ENCODE data around the gene LOXL4. TPM values are rescaled to one million over a fixed set of nuclear protein-coding genes. Genes with fewer than 3 reads are reported as not detected.

The LOXL4 gene
- total RNA-seq, 1 donor from 2014 or later: not detected

GRCh38 chr10:98303569-98303968 is 35.6 kb upstream of the LOXL4 start:
- no peak overlapping the region for H3K27ac Mint-ChIP-seq
- no peak overlapping the region for H3K4me3 Mint-ChIP-seq
- no peaks in the 10 kb centered on the region for H3K9me3 Mint-ChIP-seq
- H3K27me3 Mint-ChIP-seq (ENCODE audit: insufficient read depth): peaks cover 5% of the 10 kb centered on the region
- intact Hi-C loops (cut with micrococcal nuclease): no loop called here
- no peaks in the 10 kb centered on the region for H3K36me3 Mint-ChIP-seq (ENCODE audit: low read depth)
- no peak for DNase-seq (ENCODE audit: low spot score)
- H3K4me1 Mint-ChIP-seq (ENCODE audit: low read depth): no peaks in the 10 kb centered on the region

- no peaks in the 10 kb centered on the region for H3K4me1 Mint-ChIP-seq (ENCODE audit: low read depth)
- H3K27ac Mint-ChIP-seq: no peak overlapping the region
- DNase-seq (ENCODE audit: low spot score): no peak
- H3K27me3 Mint-ChIP-seq (ENCODE audit: insufficient read depth): peaks cover 3% of the 10 kb centered on the region
- H3K4me3 Mint-ChIP-seq: no peak overlapping the region
- intact Hi-C loops (cut with micrococcal nuclease): no loop called here
- no peaks in the 10 kb centered on the region for H3K36me3 Mint-ChIP-seq (ENCODE audit: low read depth)
- H3K9me3 Mint-ChIP-seq: no peaks in the 10 kb centered on the region
Measured at GRCh38 chr10:98302741-98303365, 34.9 kb upstream of the LOXL4 start.

GRCh38 chr10:98301664-98302319 is 33.8 kb upstream of the LOXL4 start:
- DNase-seq (ENCODE audit: low spot score): no peak
- Mint-ChIP-seq H3K4me1 (ENCODE audit: low read depth) (no peaks in the 10 kb centered on the region), H3K9me3 (no peaks in the 10 kb centered on the region), H3K36me3 (ENCODE audit: low read depth) (no peaks in the 10 kb centered on the region), H3K4me3 (no peak overlapping the region), H3K27me3 (ENCODE audit: insufficient read depth) (peaks cover 3% of the 10 kb centered on the region), H3K27ac (no peak overlapping the region)
- intact Hi-C loops (cut with micrococcal nuclease): no loop called here

- Mint-ChIP-seq H3K27ac (no peak overlapping the region), H3K4me3 (no peak overlapping the region), H3K27me3 (ENCODE audit: insufficient read depth) (peaks cover 3% of the 10 kb centered on the region), H3K36me3 (ENCODE audit: low read depth) (no peaks in the 10 kb centered on the region), H3K4me1 (ENCODE audit: low read depth) (no peaks in the 10 kb centered on the region), H3K9me3 (no peaks in the 10 kb centered on the region)
- intact Hi-C loops (cut with micrococcal nuclease): no loop called here
- no peak for DNase-seq (ENCODE audit: low spot score)
Measured at GRCh38 chr10:98300526-98301229, 32.7 kb upstream of the LOXL4 start.

- Mint-ChIP-seq H3K4me3 (no peak overlapping the region), H3K36me3 (ENCODE audit: low read depth) (no peaks in the 10 kb centered on the region), H3K27me3 (ENCODE audit: insufficient read depth) (no peaks in the 10 kb centered on the region), H3K9me3 (no peaks in the 10 kb centered on the region), H3K27ac (no peak overlapping the region), H3K4me1 (ENCODE audit: low read depth) (no peaks in the 10 kb centered on the region)
- no peak for DNase-seq (ENCODE audit: low spot score)
- intact Hi-C loops (cut with micrococcal nuclease): no loop called here
Measured at GRCh38 chr10:98299341-98299740, 31.3 kb upstream of the LOXL4 start.

- H3K36me3 Mint-ChIP-seq (ENCODE audit: low read depth): no peaks in the 10 kb centered on the region
- H3K27ac Mint-ChIP-seq: no peak overlapping the region
- intact Hi-C loops (cut with micrococcal nuclease): no loop called here
Measured at GRCh38 chr10:98296524-98296923, 28.5 kb upstream of the LOXL4 start.

GRCh38 chr10:98295907-98296306 is 27.9 kb upstream of the LOXL4 start:
- intact Hi-C loops (cut with micrococcal nuclease): no loop called here
- H3K36me3 Mint-ChIP-seq (ENCODE audit: low read depth): no peaks in the 10 kb centered on the region

More at GRCh38 chr10:98296524-98296923, 28.5 kb upstream of the LOXL4 start:
- H3K27me3 Mint-ChIP-seq (ENCODE audit: insufficient read depth): peaks cover 4% of the 10 kb centered on the region
- H3K4me3 Mint-ChIP-seq: no peak overlapping the region
- H3K9me3 Mint-ChIP-seq: no peaks in the 10 kb centered on the region
- no peak for DNase-seq (ENCODE audit: low spot score)
- no peaks in the 10 kb centered on the region for H3K4me1 Mint-ChIP-seq (ENCODE audit: low read depth)

GRCh38 chr10:98295401-98295811 is 27.4 kb upstream of the LOXL4 start:
- Mint-ChIP-seq H3K36me3 (ENCODE audit: low read depth) (no peaks in the 10 kb centered on the region), H3K27ac (no peak overlapping the region), H3K4me3 (no peak overlapping the region), H3K4me1 (ENCODE audit: low read depth) (no peaks in the 10 kb centered on the region), H3K27me3 (ENCODE audit: insufficient read depth) (peaks cover 7% of the 10 kb centered on the region), H3K9me3 (no peaks in the 10 kb centered on the region)
- intact Hi-C loops (cut with micrococcal nuclease): no loop called here
- no peak for DNase-seq (ENCODE audit: low spot score)

More at GRCh38 chr10:98295907-98296306, 27.9 kb upstream of the LOXL4 start:
- no peak for DNase-seq (ENCODE audit: low spot score)
- H3K4me1 Mint-ChIP-seq (ENCODE audit: low read depth): no peaks in the 10 kb centered on the region
- peaks cover 7% of the 10 kb centered on the region for H3K27me3 Mint-ChIP-seq (ENCODE audit: insufficient read depth)
- no peak overlapping the region for H3K27ac Mint-ChIP-seq
- no peaks in the 10 kb centered on the region for H3K9me3 Mint-ChIP-seq
- no peak overlapping the region for H3K4me3 Mint-ChIP-seq

- no peak overlapping the region for H3K4me3 Mint-ChIP-seq
- H3K36me3 Mint-ChIP-seq (ENCODE audit: low read depth): no peaks in the 10 kb centered on the region
- intact Hi-C loops (cut with micrococcal nuclease): no loop called here
- peaks cover 7% of the 10 kb centered on the region for H3K27me3 Mint-ChIP-seq (ENCODE audit: insufficient read depth)
- no peak for DNase-seq (ENCODE audit: low spot score)
- H3K4me1 Mint-ChIP-seq (ENCODE audit: low read depth): no peaks in the 10 kb centered on the region
- no peak overlapping the region for H3K27ac Mint-ChIP-seq
- no peaks in the 10 kb centered on the region for H3K9me3 Mint-ChIP-seq
Measured at GRCh38 chr10:98294270-98294627, 26.3 kb upstream of the LOXL4 start.

GRCh38 chr10:98293550-98294269 is 25.7 kb upstream of the LOXL4 start:
- Mint-ChIP-seq H3K4me1 (ENCODE audit: low read depth) (no peaks in the 10 kb centered on the region), H3K27me3 (ENCODE audit: insufficient read depth) (peaks cover 10% of the 10 kb centered on the region), H3K4me3 (no peak overlapping the region), H3K27ac (no peak overlapping the region), H3K9me3 (no peaks in the 10 kb centered on the region), H3K36me3 (ENCODE audit: low read depth) (no peaks in the 10 kb centered on the region)
- intact Hi-C loops (cut with micrococcal nuclease): no loop called here
- DNase-seq (ENCODE audit: low spot score): no peak

GRCh38 chr10:98292971-98293370 is 25.0 kb upstream of the LOXL4 start:
- Mint-ChIP-seq H3K27ac (no peak overlapping the region), H3K4me3 (no peak overlapping the region), H3K36me3 (ENCODE audit: low read depth) (no peaks in the 10 kb centered on the region), H3K27me3 (ENCODE audit: insufficient read depth) (peaks cover 10% of the 10 kb centered on the region), H3K4me1 (ENCODE audit: low read depth) (no peaks in the 10 kb centered on the region), H3K9me3 (no peaks in the 10 kb centered on the region)
- no peak for DNase-seq (ENCODE audit: low spot score)
- intact Hi-C loops (cut with micrococcal nuclease): no loop called here

GRCh38 chr10:98289802-98290209 is 21.8 kb upstream of the LOXL4 start:
- Mint-ChIP-seq H3K36me3 (ENCODE audit: low read depth) (no peaks in the 10 kb centered on the region), H3K9me3 (no peaks in the 10 kb centered on the region)
- DNase-seq (ENCODE audit: low spot score): no peak

GRCh38 chr10:98287321-98287720 is 19.3 kb upstream of the LOXL4 start:
- no peak overlapping the region for H3K4me3 Mint-ChIP-seq
- no peak overlapping the region for H3K27ac Mint-ChIP-seq
- no peaks in the 10 kb centered on the region for H3K9me3 Mint-ChIP-seq
- no peaks in the 10 kb centered on the region for H3K36me3 Mint-ChIP-seq (ENCODE audit: low read depth)
- intact Hi-C loops (cut with micrococcal nuclease): no loop called here
- H3K27me3 Mint-ChIP-seq (ENCODE audit: insufficient read depth): peaks cover 16% of the 10 kb centered on the region
- H3K4me1 Mint-ChIP-seq (ENCODE audit: low read depth): no peaks in the 10 kb centered on the region
- DNase-seq (ENCODE audit: low spot score): no peak

More at GRCh38 chr10:98289802-98290209, 21.8 kb upstream of the LOXL4 start:
- H3K4me3 Mint-ChIP-seq: no peak overlapping the region
- H3K4me1 Mint-ChIP-seq (ENCODE audit: low read depth): no peaks in the 10 kb centered on the region
- no peak overlapping the region for H3K27ac Mint-ChIP-seq
- peaks cover 13% of the 10 kb centered on the region for H3K27me3 Mint-ChIP-seq (ENCODE audit: insufficient read depth)
- intact Hi-C loops (cut with micrococcal nuclease): no loop called here
